Spleen (tissue), 11 donors: Measurements from ENCODE around the gene CSMD2. TPM values are rescaled to one million over a fixed set of nuclear protein-coding genes. Genes with fewer than 3 reads are reported as not detected.

ENCODE experiments used
- DNase-seq: peaks from one replicate; pipeline ENCODE4 v3.0.0-alpha.2; 2020
- H3K27ac ChIP-seq, 8 donors: fragments of 200-600 bp; sonication (generic) in 7 of 8; 1 replicate in 4 of 8; 2 replicates in 4 of 8; pipeline versions ENCODE4 v1.5.0 to v1.8.0; 2016 to 2021; ENCODE audit warnings: inconsistent platforms in 4 of 8, mild to moderate bottlenecking in 4 of 8, moderate library complexity in 1 of 8
- H3K27me3 ChIP-seq, 7 donors: fragments of 200-600 bp; sonication (generic) in 6 of 7; replicated peaks in 1 of 7; 1 replicate in 4 of 7; 2 replicates in 3 of 7; pipeline versions ENCODE4 v1.5.0 to v1.8.0; 2016 to 2021; ENCODE audit warnings: inconsistent platforms in 3 of 7, mild to moderate bottlenecking in 1 of 7
- H3K36me3 ChIP-seq, 6 donors: fragments of 200-600 bp; sonication (generic) in 5 of 6; 1 replicate in 4 of 6; 2 replicates in 2 of 6; pipeline versions ENCODE4 v1.5.0 to v1.8.0; 2016 to 2021; ENCODE audit warnings: inconsistent platforms in 2 of 6
- H3K4me1 ChIP-seq, 6 donors: fragments of 200-600 bp; sonication (generic) in 5 of 6; 1 replicate in 3 of 6; 2 replicates in 3 of 6; pipeline versions ENCODE4 v1.5.0 to v1.8.0; 2016 to 2021; ENCODE audit warnings: inconsistent platforms in 3 of 6
- H3K4me3 ChIP-seq, 8 donors: fragments of 200-600 bp; sonication (generic) in 7 of 8; 1 replicate in 4 of 8; 2 replicates in 4 of 8; pipeline versions ENCODE4 v1.5.0 to v1.8.0; 2016 to 2021; ENCODE audit warnings: inconsistent platforms in 4 of 8, mild to moderate bottlenecking in 4 of 8, moderate library complexity in 2 of 8
- H3K9me3 ChIP-seq, 8 donors: fragments of 200-600 bp; sonication (generic) in 7 of 8; 1 replicate in 4 of 8; 2 replicates in 4 of 8; pipeline versions ENCODE4 v1.5.0 to v1.8.0; 2016 to 2021; ENCODE audit warnings: inconsistent platforms in 4 of 8
- POLR2A ChIP-seq, 3 donors: fragments of 450-650 bp; IDR thresholded peaks; one replicate each; pipeline ENCODE4 v1.5.1; 2017; ENCODE audit warnings: antibody characterized with exemption in 3 of 3, mild to moderate bottlenecking in 1 of 3
- POLR2AphosphoS5 ChIP-seq, 3 donors: sonication (generic); formaldehyde crosslinking; IDR thresholded peaks; one replicate each; pipeline ENCODE4 v1.5.1; 2017; ENCODE audit warnings: antibody characterized with exemption in 3 of 3
- WGBS, 5 donors: extraction: QIAGEN DNeasy Blood & Tissue Kit in 3 of 5; methylation state at CpG; one replicate each; pipeline versions ENCODE4 v1.1.5 to v1.1.7; 2013 to 2018; 5-methylcytosine and 5-hydroxymethylcytosine counted together
- intact Hi-C: fragments of 100-400 bp; cut with DNase I; formaldehyde crosslinking; loops from one replicate; pipeline ENCODE4 v1.15.0; 2023; ENCODE audit warnings: low total_unique reads
- polyA plus RNA-seq, 3 donors: library from polyadenylated mRNA; stranded (reverse); fragments of 200-250 nt; gene quantifications; one replicate each; pipeline ENCODE4 v1.2.1, GENCODE V29; 2013
- total RNA-seq, 7 donors: library from RNA; depleted of rRNA in 3 of 7; stranded (reverse); fragments of >200 nt in 3 of 7; fragmentation: NEBNext Ultra II Directional in 4 of 7; extraction: Animal tissue kit (Norgen Biotek cat#: 25700) in 4 of 7; gene quantifications; one replicate each; pipeline versions ENCODE4 v1.1.0 to v1.2.1, GENCODE V29; 2016 to 2021
- TF ChIP-seq, protein P1 (sequence below), 11 experiments: fragments of 200-600 bp in 7 of 11; fragments of 450-650 bp in 4 of 11; sonication (generic) in 4 of 11; IDR thresholded peaks in 8 of 11; conservative IDR thresholded peaks in 3 of 11; 1 replicate in 7 of 11; 2 replicates in 4 of 11; pipeline versions ENCODE4 v1.4.0 to v1.8.0; 2016 to 2021; ENCODE audit warnings: antibody characterized with exemption in 11 of 11, inconsistent platforms in 4 of 11, mild to moderate bottlenecking in 1 of 11
- donor health status: healthy with polysubstance abuse.
- donor health status: DM: no; HTN: no; CAD: no; lungs with moderate emphysema.
- donor health status: DM: no; HTN: no; CAD: no.
- donor health status: Bipolar disorder and iron deficiency.
- donor health status: healthy.
- donor health status: DM: no; HTN: no; CAD: no.
- donor health status: DM: yes; HTN: yes; CAD: no.

CSMD2 gene
- total and polyA plus RNA-seq, 10 donors = 0.12 to 2.7 (median 0.96) TPM

DNA sequence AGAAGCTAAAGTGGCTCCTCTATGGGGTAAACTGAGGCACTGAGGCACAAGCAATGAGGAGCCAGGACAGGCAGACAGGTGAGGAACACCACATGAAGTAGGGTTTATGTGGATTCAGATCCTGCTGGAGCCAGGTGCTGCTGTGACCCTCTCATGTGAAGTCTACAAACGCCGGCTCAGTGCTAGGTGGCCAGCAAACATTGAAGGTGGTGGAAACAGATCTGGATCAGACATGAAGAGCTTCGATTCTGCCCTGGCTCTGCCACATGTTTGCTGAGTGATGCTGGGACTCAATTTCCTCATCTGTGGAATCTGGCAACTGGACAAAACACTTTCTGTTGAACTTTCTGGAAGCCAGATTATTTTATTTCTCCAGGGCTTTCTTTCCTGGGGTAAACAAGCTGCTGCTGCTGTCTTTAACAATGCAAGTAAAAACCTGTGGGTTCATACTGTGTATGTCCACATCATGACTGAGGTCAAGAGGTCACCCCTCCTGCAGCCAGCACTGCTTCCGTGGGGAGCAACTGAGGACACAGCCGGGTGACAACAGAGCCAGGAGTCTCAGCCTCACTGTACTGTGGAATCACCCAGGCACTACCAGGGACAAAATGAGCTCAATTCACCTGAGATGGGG is 267.8 kb downstream of the CSMD2 start:
- TF ChIP-seq POLR2A (IDR thresholded peaks at IDR 0.05) (no peak), POLR2AphosphoS5 (IDR thresholded peaks at IDR 0.05) (no peak)
- TF ChIP-seq, protein P1, sequence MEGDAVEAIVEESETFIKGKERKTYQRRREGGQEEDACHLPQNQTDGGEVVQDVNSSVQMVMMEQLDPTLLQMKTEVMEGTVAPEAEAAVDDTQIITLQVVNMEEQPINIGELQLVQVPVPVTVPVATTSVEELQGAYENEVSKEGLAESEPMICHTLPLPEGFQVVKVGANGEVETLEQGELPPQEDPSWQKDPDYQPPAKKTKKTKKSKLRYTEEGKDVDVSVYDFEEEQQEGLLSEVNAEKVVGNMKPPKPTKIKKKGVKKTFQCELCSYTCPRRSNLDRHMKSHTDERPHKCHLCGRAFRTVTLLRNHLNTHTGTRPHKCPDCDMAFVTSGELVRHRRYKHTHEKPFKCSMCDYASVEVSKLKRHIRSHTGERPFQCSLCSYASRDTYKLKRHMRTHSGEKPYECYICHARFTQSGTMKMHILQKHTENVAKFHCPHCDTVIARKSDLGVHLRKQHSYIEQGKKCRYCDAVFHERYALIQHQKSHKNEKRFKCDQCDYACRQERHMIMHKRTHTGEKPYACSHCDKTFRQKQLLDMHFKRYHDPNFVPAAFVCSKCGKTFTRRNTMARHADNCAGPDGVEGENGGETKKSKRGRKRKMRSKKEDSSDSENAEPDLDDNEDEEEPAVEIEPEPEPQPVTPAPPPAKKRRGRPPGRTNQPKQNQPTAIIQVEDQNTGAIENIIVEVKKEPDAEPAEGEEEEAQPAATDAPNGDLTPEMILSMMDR (IDR thresholded peaks at IDR 0.05 in 8 of 11, conservative IDR thresholded peaks at IDR 0.05 in 3 of 11) = no peak
- no peaks in the 10 kb centered on the region for H3K9me3 ChIP-seq
- H3K4me1 ChIP-seq = peaks cover 0 to 8% (median 0%) of the 10 kb centered on the region in 6 donors
- intact Hi-C loops = loop anchor here (5.0 kb wide), 1 partner anchor 265 kb away; no protein-coding TSS in a partner anchor
- peaks cover 0 to 5% (median 0%) of the 10 kb centered on the region in 7 donors for H3K27me3 ChIP-seq
- H3K36me3 ChIP-seq = no peaks in the 10 kb centered on the region
- 84 to 90% (median 85%) methylated on average over 5 of the region's 5 CpGs for WGBS, 5 donors
- no peak overlapping the region for H3K4me3 ChIP-seq
- DNase-seq = no peak
- no peak overlapping the region for H3K27ac ChIP-seq

DNA sequence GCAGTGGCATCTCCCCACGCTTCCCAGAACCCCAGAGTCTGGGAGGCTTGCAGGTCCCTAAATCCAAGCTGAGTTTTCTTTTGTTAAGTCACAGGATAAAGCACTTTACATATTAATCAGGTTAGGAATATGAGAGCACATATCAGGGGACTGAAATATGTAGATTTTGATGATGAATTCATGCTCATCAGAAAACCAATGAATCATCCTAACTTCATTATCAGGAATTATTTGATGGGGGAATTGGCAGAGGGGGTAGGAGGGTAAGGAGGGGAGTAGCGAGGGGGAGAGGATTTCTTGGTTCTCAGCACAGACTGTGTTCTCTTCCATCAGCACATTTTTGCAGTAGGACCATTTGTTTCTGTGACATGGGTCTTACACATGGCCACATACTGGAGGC is 269.1 kb downstream of the CSMD2 start:
- intact Hi-C loops = loop anchor here (5.0 kb wide), 1 partner anchor 266 kb away; no protein-coding TSS in a partner anchor
- no peak overlapping the region for H3K27ac ChIP-seq
- peaks cover 0 to 5% (median 0%) of the 10 kb centered on the region in 7 donors for H3K27me3 ChIP-seq
- TF ChIP-seq, protein P1 (IDR thresholded peaks at IDR 0.05 in 8 of 11, conservative IDR thresholded peaks at IDR 0.05 in 3 of 11) = no peak
- no peak for TF ChIP-seq POLR2AphosphoS5 (IDR thresholded peaks at IDR 0.05)
- TF ChIP-seq POLR2A (IDR thresholded peaks at IDR 0.05) = no peak
- 72 to 91% (median 83%) methylated on average over 2 of the region's 2 CpGs for whole genome bisulfite sequencing, 5 donors
- H3K9me3 ChIP-seq = peaks cover 0 to 4% (median 0%) of the 10 kb centered on the region in 8 donors
- H3K4me3 ChIP-seq = no peak overlapping the region
- no peak for DNase-seq
- no peaks in the 10 kb centered on the region for H3K36me3 ChIP-seq
- peaks cover 0 to 8% (median 0%) of the 10 kb centered on the region in 6 donors for H3K4me1 ChIP-seq

DNA sequence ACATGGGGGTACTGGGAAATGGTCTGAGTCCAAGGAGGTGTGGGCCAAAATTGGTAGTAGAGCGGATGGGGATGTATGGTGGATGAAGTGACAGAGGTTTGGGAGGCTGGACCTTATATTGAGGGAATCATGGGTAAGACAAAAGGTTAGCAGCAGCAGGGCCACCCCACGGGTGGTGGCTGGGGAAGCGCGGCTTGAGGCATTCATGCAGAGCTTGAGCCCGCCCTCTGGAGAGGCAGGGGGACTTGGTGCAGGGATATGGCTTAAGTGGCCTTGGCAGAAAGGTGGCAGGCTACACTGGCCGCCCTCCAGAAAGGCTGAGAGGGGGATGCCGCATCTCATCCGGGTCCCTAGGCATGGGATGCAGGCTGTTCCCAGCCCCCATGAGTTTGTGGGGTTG is 269.6 kb downstream of the CSMD2 start:
- Histone ChIP-seq H3K4me1 (peaks cover 0 to 8% (median 0%) of the 10 kb centered on the region in 6 donors), H3K27me3 (no peaks in the 10 kb centered on the region), H3K4me3 (no peak overlapping the region), H3K27ac (no peak overlapping the region), H3K36me3 (no peaks in the 10 kb centered on the region), H3K9me3 (peaks cover 0 to 4% (median 0%) of the 10 kb centered on the region in 8 donors)
- no peak for DNase-seq
- intact Hi-C loops = loop anchor here (5.0 kb wide), 1 partner anchor 267 kb away; no protein-coding TSS in a partner anchor
- 73 to 82% (median 80%) methylated on average over 5 to 8 of the region's 8 CpGs for WGBS, 5 donors
- no peak for TF ChIP-seq POLR2A (IDR thresholded peaks at IDR 0.05)
- TF ChIP-seq POLR2AphosphoS5 (IDR thresholded peaks at IDR 0.05) = no peak
- TF ChIP-seq, protein P1 (IDR thresholded peaks at IDR 0.05 in 8 of 11, conservative IDR thresholded peaks at IDR 0.05 in 3 of 11) = no peak

DNA sequence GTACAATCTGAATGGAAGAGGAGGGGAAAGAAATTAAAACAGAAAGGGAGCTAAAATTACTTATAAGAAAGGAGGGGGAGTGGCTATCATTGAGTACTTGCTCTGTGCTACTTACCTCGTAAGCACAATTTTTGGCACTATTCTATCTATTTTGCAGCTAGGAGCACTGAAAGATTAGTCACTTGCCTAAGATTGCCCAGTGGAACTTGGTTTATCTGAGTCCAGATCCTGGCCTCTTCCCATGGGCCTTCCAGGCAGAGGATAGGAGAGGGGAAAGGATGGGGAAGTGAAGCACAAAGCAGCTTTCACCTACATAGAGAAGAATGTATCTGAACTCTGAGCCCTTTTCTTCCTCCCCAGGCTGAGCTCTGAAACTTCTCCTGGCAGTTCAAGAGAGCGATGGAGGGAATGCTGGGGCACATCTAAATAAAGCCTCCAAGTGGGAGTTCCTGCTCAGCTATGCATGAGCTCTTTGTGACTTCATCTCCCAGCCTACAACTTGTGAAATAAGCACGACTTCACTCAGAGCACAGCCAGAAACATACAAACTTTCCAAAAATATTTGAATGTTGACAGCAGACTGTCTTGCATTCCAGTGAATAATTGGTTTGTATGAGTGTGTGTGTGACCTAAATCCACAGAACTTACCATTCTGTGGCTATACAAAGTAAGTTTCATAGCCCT is 271.7 kb downstream of the CSMD2 start:
- intact Hi-C loops = no loop called here
- no peak overlapping the region for H3K27ac ChIP-seq

More for the DNA sequence above, 271.7 kb downstream of the CSMD2 start:
- TF ChIP-seq POLR2A (IDR thresholded peaks at IDR 0.05) = no peak
- no peak for TF ChIP-seq POLR2AphosphoS5 (IDR thresholded peaks at IDR 0.05)
- TF ChIP-seq, protein P1 (IDR thresholded peaks at IDR 0.05 in 8 of 11, conservative IDR thresholded peaks at IDR 0.05 in 3 of 11) = no peak
- DNase-seq = no peak
- peaks cover 0 to 8% (median 0%) of the 10 kb centered on the region in 6 donors for H3K4me1 ChIP-seq
- H3K9me3 ChIP-seq = peaks cover 0 to 4% (median 0%) of the 10 kb centered on the region in 8 donors
- H3K36me3 ChIP-seq = no peaks in the 10 kb centered on the region
- WGBS, 5 donors = 61 to 67% (median 62%) methylated on average over 3 of the region's 3 CpGs
- no peak overlapping the region for H3K4me3 ChIP-seq
- H3K27me3 ChIP-seq = no peaks in the 10 kb centered on the region
